Fibroblast of upper back skin (primary cell): ENCODE measurements around the gene SOX18.

ENCODE experiments used
- DNase-seq: peaks from one replicate; pipeline ENCODE4 v3.0.0-alpha.2; 2013

SOX18 gene

GRCh38 chr20:64080013-64080812 lies 30.8 kb upstream of the SOX18 start, which contains the start of gene OPRL1:
Gene OPRL1 (plus strand): TSS chr20:64080082. CDS start chr20:64092721, 12,639 bp downstream.
- DNase-seq = no peak

DNA sequence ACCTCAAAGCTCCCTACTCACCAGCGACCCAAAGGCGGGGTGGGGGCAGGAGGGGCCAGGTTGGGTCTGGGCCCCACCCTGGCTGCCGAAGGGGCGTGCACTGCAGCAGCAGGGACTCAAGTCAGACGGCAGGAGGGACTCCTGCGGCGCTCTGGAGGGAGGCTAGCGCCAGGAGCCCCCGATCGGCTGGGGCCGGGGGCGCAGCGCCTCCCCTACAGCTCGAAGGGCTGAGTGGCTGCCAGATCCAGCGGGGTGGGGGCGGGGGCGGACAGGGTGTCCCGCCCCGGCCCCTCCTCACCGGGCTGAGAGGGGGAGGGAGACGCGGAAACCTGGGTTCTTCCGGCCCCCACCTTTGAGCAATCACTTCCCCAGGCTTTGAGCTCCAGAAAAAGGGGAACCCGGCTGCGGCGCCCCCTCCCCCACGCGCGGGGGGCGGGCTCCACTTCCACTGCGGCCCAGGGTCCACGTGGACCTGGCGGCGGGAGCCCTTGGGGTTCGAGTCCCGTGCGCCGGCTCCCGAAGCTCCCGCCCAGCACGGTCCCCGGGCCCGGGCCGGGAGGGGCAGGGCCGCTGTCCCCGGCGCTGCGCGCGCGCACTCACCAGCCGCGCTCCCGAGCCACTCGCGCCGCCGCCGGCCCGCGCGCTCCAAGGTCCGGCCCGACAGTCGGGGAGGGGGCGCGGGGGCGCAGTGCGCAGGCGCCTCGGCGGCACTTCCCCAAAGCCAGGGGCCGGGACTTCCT lies 30.0 kb upstream of the SOX18 start, which contains the start of gene RGS19:
Gene RGS19 (minus strand): TSS at position 246 of the 740 bp plus-strand sequence. CDS start 2,632 bp downstream, outside the sequence.
- DNase-seq = peak; percentile 64

GRCh38 chr20:64078934-64079272 lies 29.5 kb upstream of the SOX18 start:
- DNase-seq = no peak

DNA sequence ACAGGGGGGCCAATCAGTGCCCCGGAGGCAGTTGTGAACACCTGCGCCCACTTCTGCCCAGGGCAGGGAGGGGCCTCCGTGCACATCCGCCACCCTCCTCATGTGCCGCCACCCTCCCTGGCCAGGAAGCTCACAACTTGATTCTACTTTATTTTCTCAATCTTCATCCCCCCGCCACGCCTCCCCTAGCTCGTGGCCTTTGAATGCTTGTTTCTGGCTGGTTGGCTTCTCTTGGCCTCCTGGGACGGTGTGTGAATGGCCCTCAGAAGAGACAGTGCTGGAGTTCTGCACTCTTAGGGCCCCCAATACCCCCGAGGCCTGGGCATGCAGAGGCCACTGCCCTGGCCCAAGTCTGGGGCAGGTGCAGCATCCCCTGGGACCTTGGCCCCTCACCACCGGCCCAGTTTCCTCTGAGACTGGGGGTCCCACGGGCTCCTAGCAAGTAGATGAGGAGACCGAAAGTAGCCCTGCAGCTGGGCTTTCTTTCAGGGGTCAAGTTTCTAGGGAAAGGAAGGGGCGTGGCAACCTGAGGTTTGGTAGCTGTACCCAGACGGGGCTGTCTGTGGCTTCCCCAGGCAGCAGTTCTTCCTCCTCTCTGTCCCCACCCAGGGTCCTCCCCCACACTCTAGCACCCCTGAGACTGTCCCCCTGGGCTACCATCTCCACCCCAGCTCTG lies 28.6 kb upstream of the SOX18 start:
- DNase-seq = no peak

DNA sequence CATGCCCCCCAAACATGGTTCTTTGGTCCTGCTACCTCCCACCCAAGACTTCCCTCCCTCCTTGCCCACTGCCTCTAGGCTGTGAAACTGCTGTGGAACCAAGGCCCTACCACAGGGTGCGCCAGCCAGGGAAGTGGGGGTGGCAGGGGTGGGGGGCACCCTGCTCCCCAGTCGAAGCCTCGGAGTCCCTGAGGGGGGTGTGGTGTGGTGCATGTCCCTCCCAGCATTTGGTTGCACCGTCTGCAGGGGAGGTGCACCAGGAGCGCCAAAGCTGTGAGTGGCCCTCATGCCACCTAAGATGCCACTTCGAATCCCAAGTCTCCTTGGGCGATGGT lies 28.1 kb upstream of the SOX18 start:
- no peak for DNase-seq

- no peak for DNase-seq
These were observed 27.7 kb upstream of the SOX18 start for GRCh38 chr20:64077094-64077493.

GRCh38 chr20:64076061-64076997 lies 26.9 kb upstream of the SOX18 start:
- DNase-seq = no peak

GRCh38 chr20:64075556-64075955 lies 26.1 kb upstream of the SOX18 start:
- DNase-seq = no peak

- DNase-seq = no peak
These were observed 25.5 kb upstream of the SOX18 start for GRCh38 chr20:64074963-64075362.

- DNase-seq = no peak
These were observed 24.8 kb upstream of the SOX18 start for GRCh38 chr20:64074184-64074789.

DNA sequence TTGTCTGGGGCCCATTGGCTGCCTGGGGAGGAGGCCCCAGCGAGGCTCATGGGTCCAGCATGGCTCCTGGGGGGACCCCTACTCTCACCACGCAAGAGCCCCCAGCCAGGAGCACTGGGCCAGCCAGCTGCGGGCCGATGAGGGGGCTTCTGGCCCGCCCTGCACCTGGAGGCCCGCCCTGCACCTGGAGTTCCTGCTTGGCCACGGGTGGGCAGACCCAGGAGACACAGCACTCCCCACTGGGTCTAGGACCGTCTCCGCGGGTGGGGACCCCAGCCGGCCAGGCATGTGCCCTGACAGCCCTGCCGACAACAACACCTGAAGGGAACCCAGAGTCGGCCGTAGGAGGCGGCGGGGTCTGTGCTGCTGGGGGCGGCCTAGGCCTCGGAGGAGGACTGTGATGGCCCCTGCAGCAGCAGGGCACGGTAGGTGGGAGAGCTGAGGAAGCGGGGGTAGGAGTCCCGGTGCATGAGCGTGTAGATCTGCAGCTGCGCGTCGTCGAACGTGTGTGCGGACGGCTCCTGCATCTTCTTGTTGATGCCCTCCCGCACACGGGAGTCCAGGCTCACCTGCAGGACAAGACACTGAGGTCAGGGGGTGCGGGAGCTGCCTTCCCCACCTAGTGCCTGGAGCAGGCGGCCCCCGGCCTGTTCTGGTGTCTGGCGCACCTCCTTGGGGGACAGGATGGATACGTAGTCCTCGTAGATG lies 24.2 kb upstream of the SOX18 start:
- DNase-seq = no peak

- DNase-seq = no peak
These were observed 23.1 kb upstream of the SOX18 start for GRCh38 chr20:64072498-64073063.

DNA sequence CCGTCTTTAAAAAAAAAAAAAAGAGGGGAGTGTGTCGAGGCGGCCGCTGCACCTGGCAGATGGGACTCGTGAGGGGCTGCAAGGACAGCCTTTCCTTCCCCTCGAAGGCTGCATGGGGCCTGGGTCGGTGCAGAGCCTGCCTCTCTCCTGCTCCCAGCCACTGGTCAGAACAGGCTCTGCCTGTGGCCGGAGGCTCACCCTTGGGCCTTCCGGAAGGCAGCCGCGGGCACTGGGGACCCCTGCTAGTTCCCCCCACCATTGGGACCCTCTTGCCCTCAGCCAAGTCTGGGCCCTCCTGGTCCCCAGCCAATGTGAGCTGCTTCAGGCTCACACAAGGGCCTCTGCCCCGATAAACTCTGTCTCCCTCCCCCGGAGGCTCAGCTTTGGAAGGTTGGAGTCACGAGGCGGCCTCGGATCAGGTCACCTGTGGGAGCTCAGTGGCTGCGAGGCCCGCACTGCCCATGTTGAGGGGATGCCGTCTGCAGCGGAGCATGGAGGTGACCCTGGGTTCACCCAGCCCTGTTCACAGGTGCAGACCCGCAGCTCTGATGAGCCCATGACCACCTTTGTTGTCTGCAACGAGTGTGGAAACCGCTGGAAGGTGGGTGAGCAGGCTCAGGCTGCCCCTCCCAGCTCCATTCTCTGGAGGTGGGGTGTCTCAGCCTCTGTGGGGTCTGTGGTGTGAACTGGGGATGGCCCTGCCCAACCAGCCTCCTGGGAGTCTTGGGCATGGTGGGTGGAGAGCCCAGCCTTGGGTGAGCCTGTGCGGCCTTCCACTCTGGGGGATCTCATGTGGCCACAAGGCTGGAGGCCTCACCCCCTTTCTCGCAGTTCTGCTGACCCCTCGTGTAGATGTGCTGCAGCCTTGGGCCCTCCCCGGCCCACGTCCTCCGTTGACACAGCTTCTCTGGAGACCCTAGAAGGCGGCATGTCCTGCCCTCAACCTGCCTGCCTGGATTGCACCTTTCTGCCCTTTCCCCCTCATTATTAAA lies 22.2 kb upstream of the SOX18 start:
- no peak for DNase-seq

DNA sequence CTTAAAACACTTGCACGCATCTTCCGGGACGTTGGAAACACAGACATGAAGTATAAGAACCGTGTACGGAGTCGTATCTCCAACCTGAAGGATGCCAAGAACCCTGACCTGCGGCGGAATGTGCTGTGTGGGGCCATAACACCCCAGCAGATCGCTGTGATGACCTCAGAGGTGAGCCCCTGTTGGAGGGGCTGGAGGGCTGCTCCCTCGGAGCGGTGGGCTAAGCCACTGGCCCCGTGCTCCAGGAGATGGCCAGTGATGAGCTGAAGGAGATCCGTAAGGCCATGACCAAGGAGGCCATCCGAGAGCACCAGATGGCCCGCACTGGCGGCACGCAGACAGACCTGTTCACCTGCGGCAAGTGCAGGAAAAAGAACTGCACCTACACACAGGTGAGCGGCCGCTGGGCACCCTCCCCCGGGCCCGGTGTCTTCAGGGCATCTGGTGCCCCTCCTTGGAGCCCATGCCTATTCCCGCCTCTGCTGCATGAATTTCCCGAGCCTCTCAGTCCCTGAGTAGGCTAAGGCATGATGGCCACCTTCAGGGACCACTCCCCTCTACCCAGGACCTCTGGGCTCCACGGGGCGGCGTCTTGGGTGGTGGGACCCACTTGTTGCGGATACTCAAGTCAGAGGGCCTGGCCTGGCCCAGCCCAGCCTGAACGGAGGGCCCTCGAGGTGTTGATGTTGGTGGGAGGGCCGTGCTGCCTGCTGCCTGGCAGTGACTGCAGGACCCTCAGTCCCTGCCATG lies 21.0 kb upstream of the SOX18 start:
- no peak for DNase-seq

GRCh38 chr20:64069614-64070243 lies 20.3 kb upstream of the SOX18 start:
- DNase-seq = no peak

DNA sequence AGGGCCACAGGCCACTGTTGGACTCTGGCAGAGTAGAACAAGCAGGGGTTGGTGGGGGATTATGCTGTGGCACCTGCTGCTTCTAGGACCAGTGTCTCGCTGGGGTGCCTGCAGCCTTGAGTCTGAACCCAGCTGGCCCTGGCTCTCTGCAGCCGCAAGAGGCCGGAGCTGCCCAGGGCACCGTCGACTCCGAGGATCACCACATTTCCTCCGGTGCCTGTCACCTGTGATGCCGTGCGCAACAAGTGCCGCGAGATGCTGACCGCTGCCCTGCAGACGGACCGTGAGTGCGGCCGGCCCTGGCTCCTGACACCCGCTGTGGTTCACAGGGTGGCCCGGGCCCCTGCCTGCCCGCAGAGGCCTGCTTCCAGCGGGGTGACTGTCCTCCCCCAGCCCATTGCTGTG lies 19.8 kb upstream of the SOX18 start:
- no peak for DNase-seq

GRCh38 chr20:64068386-64069208 lies 19.2 kb upstream of the SOX18 start:
- DNase-seq = no peak
